ENCODE data around the gene KIF6.

DNA sequence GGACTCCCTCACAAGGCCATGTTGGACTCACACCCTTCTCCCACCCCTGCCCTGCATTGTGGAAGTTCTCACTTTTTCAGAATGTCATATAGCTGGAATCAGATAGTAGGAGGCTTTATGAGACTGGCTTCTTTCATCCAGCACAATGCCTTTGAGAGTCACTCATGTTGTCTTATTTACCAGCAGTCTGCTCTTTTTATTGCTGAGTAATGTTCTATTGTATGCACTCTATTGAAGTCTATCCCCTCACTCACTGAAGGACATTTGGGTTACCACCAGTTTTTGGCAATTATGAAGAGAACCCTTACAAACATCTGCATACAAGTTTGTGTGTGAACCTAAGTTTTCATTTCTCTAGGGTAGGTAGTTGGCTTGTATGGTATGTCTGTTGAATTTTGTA, 321.9 kb downstream of the KIF6 start:
- TF ChIP-seq POLR2A (IDR thresholded peaks at IDR 0.05): no peak
- TF ChIP-seq, protein P1, sequence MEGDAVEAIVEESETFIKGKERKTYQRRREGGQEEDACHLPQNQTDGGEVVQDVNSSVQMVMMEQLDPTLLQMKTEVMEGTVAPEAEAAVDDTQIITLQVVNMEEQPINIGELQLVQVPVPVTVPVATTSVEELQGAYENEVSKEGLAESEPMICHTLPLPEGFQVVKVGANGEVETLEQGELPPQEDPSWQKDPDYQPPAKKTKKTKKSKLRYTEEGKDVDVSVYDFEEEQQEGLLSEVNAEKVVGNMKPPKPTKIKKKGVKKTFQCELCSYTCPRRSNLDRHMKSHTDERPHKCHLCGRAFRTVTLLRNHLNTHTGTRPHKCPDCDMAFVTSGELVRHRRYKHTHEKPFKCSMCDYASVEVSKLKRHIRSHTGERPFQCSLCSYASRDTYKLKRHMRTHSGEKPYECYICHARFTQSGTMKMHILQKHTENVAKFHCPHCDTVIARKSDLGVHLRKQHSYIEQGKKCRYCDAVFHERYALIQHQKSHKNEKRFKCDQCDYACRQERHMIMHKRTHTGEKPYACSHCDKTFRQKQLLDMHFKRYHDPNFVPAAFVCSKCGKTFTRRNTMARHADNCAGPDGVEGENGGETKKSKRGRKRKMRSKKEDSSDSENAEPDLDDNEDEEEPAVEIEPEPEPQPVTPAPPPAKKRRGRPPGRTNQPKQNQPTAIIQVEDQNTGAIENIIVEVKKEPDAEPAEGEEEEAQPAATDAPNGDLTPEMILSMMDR (IDR thresholded peaks at IDR 0.05): no peak
- TF ChIP-seq POLR2AphosphoS5 (IDR thresholded peaks at IDR 0.05): no peak
